ENCODE results near the gene NCS1.

DNA sequence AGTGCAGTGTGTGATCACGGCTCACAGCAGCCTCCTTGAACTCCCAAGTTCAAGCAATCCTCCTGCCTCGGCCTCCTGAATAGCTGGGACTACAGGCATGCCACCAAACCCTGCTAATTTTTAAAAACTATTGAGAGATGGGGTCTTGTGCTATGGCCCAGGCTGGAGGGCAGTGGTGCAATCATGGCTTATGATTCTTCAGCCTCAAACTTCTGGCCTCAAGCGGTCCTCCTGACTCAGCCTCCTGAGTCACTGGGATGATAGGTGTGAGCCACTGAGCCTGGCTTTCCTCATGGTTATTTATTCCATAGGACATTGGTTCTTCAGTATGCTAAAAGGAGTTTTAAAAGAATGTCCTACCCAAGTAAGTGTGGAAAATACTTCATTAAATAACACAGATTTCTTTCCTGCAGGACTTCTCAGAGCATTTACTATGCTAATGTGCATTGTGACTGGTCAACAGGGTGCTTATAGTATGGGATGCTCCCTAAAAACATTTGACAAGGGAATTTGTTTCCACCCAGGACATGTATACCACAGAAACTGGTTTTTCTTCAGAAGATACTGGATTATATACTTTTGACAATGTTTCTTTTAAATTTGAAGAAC is 11.2 kb upstream of the NCS1 start:
- TF ChIP-seq EZH2 (IDR thresholded peaks at IDR 0.05; ENCODE audit: insufficient read depth, poor library complexity, severe bottlenecking) (no peak), EZH2phosphoT487 (IDR thresholded peaks at IDR 0.05; ENCODE audit: insufficient read depth, low read depth) (no peak)
